ENCODE measurements around the gene SOX11.
A peak's percentile ranks its signal among the peaks of the same experiment; 100 is the strongest.

SOX11 gene

DNA sequence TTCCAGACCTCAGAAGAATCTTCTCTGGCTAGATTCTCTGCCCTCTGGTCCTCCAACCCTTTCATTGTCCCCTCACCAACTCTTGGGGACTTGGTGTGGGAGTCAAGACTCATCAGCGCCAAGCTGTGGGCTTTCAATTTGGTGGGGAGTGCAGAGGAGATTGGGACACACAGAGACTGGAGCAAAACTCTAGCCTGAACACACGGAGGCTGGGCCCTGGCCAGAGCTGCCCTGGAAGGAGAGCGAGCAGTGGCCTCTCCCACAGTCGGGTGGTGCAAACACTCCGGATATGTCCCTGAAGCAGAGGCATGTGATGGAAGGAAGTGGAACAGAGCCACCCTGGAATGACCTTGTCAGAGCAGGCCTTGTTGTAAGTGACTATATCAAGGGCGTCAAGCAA lies 8.7 kb upstream of the SOX11 start:
- H3K4me3 ChIP-seq (ENCODE audit: low read length), result no peak overlapping the region
- DNase-seq (ENCODE audit: low read depth), result no peak
- TF ChIP-seq, protein P1, sequence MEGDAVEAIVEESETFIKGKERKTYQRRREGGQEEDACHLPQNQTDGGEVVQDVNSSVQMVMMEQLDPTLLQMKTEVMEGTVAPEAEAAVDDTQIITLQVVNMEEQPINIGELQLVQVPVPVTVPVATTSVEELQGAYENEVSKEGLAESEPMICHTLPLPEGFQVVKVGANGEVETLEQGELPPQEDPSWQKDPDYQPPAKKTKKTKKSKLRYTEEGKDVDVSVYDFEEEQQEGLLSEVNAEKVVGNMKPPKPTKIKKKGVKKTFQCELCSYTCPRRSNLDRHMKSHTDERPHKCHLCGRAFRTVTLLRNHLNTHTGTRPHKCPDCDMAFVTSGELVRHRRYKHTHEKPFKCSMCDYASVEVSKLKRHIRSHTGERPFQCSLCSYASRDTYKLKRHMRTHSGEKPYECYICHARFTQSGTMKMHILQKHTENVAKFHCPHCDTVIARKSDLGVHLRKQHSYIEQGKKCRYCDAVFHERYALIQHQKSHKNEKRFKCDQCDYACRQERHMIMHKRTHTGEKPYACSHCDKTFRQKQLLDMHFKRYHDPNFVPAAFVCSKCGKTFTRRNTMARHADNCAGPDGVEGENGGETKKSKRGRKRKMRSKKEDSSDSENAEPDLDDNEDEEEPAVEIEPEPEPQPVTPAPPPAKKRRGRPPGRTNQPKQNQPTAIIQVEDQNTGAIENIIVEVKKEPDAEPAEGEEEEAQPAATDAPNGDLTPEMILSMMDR (conservative IDR thresholded peaks at IDR 0.05; ENCODE audit: low read length), result no peak

DNA sequence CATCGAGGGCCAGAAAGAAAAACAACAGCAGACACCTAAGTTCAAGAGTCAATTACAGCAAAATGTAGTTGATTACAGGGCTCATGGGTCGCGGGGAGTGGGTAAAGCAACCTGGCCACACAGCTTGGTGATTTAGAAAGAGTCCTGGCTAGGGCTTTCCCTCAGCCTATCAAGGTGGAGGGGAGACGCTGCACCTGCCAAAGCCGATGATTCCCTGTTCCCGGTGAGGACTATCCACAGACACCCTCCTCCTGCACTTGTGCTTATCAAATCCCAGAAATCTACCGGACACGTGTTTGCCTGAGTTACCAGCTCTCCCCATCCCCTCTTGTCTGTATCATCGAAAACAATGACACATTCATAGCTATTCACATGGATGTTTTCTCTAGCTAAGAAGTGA lies 7.0 kb upstream of the SOX11 start:
- TF ChIP-seq, protein P1 (conservative IDR thresholded peaks at IDR 0.05; ENCODE audit: low read length), result no peak
- no peak overlapping the region for H3K4me3 ChIP-seq (ENCODE audit: low read length)
- no peak for DNase-seq (ENCODE audit: low read depth)

DNA sequence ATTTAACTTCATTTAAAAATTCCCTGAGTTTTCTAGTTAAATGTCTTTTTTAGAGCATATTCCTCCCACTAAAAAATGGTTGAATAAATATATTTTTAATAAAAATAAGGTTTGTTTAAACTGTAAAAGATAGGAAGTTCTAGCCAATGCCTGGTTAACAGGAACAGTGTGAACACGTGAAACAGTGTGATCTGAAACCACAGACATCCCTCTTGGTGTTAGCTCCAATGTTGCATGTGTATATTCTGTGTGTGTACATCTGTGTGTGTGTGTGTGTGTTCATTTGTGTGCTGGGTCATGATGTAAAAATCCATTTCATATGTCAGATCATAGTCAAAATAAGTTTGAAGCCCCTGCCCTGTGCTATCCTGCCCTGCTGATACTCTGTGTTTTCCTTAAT lies 6.1 kb upstream of the SOX11 start:
- no peak overlapping the region for H3K4me3 ChIP-seq (ENCODE audit: low read length)
- DNase-seq (ENCODE audit: low read depth), result no peak
- TF ChIP-seq, protein P1 (conservative IDR thresholded peaks at IDR 0.05; ENCODE audit: low read length), result no peak

DNA sequence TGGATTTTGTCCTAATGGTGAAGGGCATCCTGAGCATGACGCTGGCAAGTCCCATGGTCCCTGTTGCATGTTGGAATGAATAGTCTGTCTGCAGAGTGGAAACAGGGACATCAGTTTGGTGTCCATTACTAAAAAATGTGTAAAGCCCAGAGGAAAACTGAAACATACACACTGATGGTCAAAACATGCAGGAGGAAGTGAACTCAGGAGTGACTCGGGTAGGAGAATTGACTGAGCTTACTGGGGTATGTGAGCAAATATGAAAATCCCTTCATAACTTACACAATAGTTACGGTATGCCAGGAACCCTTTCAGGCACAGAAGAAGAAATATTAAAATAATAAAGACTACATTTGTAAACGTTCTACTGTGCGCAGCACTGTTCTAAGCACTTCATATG lies 5.6 kb upstream of the SOX11 start:
- TF ChIP-seq, protein P1 (conservative IDR thresholded peaks at IDR 0.05; ENCODE audit: low read length), result no peak
- DNase-seq (ENCODE audit: low read depth), result no peak

DNA sequence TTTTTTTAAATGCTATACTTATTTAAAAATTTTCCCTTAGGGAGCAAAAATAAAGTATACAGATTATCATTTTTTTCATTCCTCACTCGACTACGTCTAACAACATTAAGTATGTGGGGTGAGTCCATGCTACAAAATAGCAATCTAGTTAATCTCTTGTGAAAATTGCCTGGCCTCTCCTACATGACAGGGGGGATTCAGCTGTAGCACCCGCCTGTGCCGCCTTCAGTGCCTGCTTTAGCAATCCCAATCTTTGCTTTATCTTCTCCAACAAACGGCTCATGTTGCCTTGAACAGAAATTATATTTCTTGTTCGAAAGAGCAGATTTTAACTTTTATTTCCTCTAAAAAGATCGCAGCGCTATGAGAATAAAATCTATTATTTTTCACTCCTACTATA lies 2.4 kb upstream of the SOX11 start:
- H3K4me3 ChIP-seq (ENCODE audit: low read length), result no peak overlapping the region
- no peak for DNase-seq (ENCODE audit: low read depth)
- TF ChIP-seq, protein P1 (conservative IDR thresholded peaks at IDR 0.05; ENCODE audit: low read length), result no peak

More for the DNA sequence above, 5.6 kb upstream of the SOX11 start:
- no peak overlapping the region for H3K4me3 ChIP-seq (ENCODE audit: low read length)

DNA sequence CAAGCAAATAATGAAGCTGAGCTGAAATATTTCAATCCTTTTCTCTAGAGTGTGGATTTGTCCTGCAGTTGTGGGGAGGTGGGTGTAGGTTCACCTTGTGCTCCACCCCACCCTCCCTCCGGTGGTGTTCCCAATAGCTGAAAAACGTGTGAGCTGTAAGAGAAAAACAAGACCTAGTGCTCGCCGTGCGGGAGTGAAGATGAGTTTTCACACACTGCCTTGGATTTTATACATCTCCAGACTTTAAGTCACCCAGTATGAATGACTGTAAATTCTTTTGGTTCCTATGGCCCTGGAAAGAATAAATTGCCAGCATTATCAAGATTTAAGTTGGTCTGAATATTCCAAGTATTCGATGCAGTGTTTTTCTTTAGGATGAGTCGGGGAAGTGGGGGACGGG lies 1.9 kb upstream of the SOX11 start:
- no peak overlapping the region for H3K4me3 ChIP-seq (ENCODE audit: low read length)
- TF ChIP-seq, protein P1 (conservative IDR thresholded peaks at IDR 0.05; ENCODE audit: low read length), result no peak
- DNase-seq (ENCODE audit: low read depth), result no peak

DNA sequence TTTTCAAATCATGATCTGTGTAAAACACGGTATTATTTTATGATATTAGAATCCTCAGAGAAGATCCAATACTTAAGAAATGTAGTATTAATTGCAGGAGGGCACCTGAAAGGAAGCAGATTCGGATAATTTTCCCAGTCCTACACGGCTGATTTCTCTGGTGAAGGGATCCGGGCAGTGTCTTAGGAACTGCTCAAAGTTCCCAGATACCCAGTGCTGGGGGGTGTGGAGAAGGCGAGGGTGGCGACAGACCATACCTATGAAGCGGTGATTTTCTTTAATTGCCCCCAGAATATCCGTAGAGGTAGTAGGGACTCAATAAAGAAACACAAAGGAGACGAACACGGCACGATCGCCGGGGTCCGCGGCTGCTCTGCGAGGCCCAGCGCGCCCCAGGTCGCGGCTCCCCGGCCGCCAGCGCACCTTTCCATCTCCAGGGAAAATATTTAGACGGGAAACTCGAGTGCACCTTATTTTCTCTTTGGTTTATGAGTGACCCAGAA lies 1.4 kb upstream of the SOX11 start:
- H3K4me3 ChIP-seq (ENCODE audit: low read length), result peak overlapping the region; percentile 41
- TF ChIP-seq, protein P1 (conservative IDR thresholded peaks at IDR 0.05; ENCODE audit: low read length), result no peak
- DNase-seq (ENCODE audit: low read depth), result no peak
